Measurements from ENCODE around the gene ZFX. TPM values are rescaled to one million over a fixed set of nuclear protein-coding genes. Genes with fewer than 3 reads are reported as not detected.

Gene ZFX
- total and polyA plus RNA-seq, 5 experiments from 2014 or later: 30.3 to 75.1 (median 32.4) TPM

DNA sequence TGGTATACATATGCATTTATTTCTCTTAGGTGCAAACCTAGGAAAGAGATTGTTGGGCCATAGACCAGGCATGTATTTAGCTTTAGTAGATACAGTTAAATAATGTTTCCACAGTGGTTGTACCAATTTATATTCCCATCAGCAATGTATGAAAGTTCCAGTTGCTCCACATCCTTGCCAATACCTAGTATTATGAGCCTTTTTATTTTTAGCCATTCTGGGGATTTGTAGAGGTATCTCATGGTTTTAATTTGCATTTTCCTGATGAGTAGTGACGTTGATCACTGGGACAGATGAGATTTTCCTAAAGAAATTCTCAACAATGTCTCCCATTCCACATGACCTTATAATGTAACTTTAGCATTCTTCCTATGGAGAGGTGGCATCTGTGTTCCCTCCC lies 107.5 kb downstream of the ZFX start:
- Mint-ChIP-seq H3K36me3 (no peaks in the 10 kb centered on the region), H3K27me3 (no peaks in the 10 kb centered on the region)

DNA sequence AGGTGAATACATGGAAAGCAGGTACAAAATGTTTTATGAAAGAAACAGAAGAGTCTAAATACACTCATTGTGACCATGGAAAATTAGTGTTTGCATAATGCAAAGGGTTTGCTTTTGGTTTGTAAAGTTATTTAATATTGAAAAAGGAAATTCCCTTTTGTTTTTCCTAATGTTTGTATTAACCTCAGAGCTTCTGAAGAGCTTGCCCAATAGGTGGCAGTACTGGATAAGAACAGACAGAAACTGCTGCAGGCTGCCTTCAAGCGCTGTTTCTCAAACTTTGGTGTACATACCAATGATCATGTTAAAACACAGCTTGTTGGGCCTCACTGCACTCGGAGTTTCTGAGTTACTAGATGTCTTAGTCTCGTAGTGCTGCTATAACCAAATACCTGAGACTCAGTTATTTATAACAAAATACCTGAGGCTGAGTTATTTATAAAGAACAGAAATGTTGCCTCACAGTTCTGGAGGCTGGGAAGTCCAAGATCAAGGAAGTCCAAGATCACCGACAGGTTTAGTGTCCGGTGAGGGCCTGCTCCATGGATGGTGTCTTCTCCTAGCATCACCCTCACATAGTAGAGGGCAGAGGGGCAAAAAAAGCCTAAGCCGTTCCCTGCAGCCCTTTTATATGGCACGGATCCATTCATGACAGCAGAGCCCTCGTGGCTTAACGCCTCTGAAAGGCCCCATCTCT lies 110.2 kb downstream of the ZFX start:
- Mint-ChIP-seq H3K4me1 (peaks cover 7 to 11% (median 10%) of the 10 kb centered on the region in 4 donors), H3K9me3 (no peaks in the 10 kb centered on the region), H3K27me3 (no peaks in the 10 kb centered on the region), H3K36me3 (no peaks in the 10 kb centered on the region), H3K4me3 (no peak overlapping the region), H3K27ac (no peak overlapping the region)
- POLR2A ChIA-PET: no interaction called here
- ATAC-seq (no peak), DNase-seq (peak in 3 of 10 donors; percentile 4 to 21 (median 5))

More for the DNA sequence above, 107.5 kb downstream of the ZFX start:
- peaks cover 7 to 11% (median 8%) of the 10 kb centered on the region in 4 donors for H3K4me1 Mint-ChIP-seq
- POLR2A ChIA-PET: no interaction called here
- DNase-seq: no peak
- no peak for ATAC-seq
- H3K9me3 Mint-ChIP-seq: no peaks in the 10 kb centered on the region
- H3K4me3 Mint-ChIP-seq: no peak overlapping the region
- no peak overlapping the region for H3K27ac Mint-ChIP-seq

DNA sequence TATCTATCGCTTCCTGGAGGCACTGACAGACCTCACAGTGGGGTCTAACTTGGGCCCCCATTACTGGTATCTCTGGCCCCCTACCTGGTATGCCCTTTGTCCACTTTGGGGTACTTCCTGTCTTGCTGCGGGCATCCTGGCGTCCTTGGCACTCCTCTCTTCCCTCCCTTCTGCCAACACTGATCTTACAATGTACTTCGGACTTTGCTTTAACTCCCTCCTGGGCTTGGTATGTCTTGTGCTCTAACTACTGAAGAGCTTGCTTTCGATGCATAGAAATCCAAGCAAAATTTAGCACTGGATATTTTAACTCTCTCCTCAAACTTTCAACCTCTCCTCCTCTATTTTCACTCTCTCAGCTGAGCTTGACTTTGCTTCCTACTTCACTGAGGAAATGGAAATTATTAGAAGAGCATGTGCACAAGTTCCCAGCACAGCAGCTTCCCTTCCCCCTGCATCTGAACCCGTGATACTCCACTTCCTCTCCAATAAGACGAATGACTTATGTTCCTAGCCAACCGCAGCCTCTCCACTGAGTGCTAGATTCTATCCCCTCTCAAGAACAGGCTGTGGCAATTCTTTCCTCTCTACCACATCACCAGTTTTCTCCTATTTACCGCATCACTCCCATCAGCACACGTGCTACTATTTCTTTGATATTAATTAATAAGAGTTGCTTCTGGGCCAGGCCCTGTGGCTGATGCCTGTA lies 111.5 kb downstream of the ZFX start:
- ATAC-seq: no peak
- peaks cover 7 to 11% (median 10%) of the 10 kb centered on the region in 4 donors for H3K4me1 Mint-ChIP-seq
- H3K4me3 Mint-ChIP-seq: peak overlapping the region in 6 of 10 donors; percentile 11 to 45 (median 24)
- peak overlapping the region in 6 of 10 donors; percentile 6 to 83 (median 58) for H3K27ac Mint-ChIP-seq
- no peaks in the 10 kb centered on the region for H3K9me3 Mint-ChIP-seq
- POLR2A ChIA-PET: no interaction called here
- no peaks in the 10 kb centered on the region for H3K36me3 Mint-ChIP-seq
- DNase-seq: peak in 1 of 10 donors; percentile 0
- no peaks in the 10 kb centered on the region for H3K27me3 Mint-ChIP-seq

DNA sequence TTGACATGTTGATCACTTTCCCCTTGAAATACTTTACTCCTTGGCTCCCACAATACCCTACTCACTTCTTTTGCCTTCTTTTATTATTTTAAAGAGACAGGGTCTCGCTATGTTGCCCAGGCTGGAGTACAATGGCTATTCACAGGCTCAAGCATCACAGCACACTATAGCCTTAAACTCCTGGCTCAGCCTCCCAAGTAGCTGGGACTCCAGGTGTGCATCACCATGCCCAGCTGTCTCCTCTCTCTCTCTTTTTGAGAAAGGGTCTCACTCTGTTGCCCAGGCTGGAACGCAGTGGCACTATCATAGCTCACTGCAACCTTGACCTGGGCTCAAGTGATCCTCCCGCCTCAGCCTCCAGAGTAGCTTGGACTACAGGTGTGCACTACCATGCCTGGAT lies 112.8 kb downstream of the ZFX start:
- Mint-ChIP-seq H3K27me3 (no peaks in the 10 kb centered on the region), H3K27ac (peak overlapping the region in 1 of 10 donors; percentile 57), H3K4me3 (no peak overlapping the region), H3K36me3 (no peaks in the 10 kb centered on the region), H3K4me1 (peaks cover 7 to 11% (median 10%) of the 10 kb centered on the region in 4 donors), H3K9me3 (no peaks in the 10 kb centered on the region)
- POLR2A ChIA-PET: no interaction called here
- ATAC-seq: no peak
- DNase-seq: no peak

DNA sequence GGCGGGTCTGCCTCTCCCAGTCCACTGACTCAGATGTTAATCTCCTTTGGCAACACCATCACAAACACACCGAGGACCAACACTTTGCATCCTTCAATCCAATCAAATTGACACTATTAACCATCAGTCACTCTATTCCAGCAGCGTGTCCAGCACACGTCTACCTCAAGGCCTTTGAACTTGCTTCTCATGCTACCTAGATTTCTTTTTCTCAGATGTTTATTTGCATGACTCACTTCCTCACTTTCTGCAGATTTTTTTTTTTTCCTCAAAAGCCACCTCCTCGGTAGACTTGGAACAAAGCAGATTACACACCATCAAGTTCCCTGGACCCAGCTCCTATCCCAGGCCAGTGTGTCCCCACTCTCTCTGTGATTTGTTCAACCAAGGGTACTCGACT lies 114.9 kb downstream of the ZFX start:
- no peak for ATAC-seq
- POLR2A ChIA-PET: no interaction called here
- Mint-ChIP-seq H3K27ac (peak overlapping the region in 1 of 10 donors; percentile 67), H3K4me1 (peaks cover 7 to 11% (median 10%) of the 10 kb centered on the region in 4 donors), H3K4me3 (no peak overlapping the region), H3K36me3 (no peaks in the 10 kb centered on the region), H3K9me3 (no peaks in the 10 kb centered on the region), H3K27me3 (peaks cover 0 to 2% (median 0%) of the 10 kb centered on the region in 5 donors)
- no peak for DNase-seq

Other genes starting within 250 kb of the ZFX start
- gene APOO, start 241.8 kb upstream of the ZFX start, total RNA-seq: 10 to 100 TPM in 1 of 2 experiments, 1 to 10 TPM in 1; 6.8 to 10.8 TPM
- 10 to 100 TPM; 15.9 to 20.2 (median 19.7) TPM for gene APOO, start 241.8 kb upstream of the ZFX start, polyA plus RNA-seq
- not detected for gene CXorf58, start 241.7 kb upstream of the ZFX start, total RNA-seq
- not detected for gene CXorf58, start 241.7 kb upstream of the ZFX start, polyA plus RNA-seq
- gene KLHL15, start 122.5 kb upstream of the ZFX start, total RNA-seq: 1 to 10 TPM; 8.8 to 8.9 TPM
- gene KLHL15, start 122.5 kb upstream of the ZFX start, polyA plus RNA-seq: 1 to 10 TPM; 1.8 to 2.7 (median 2.5) TPM
- gene EIF2S3, start 94.8 kb upstream of the ZFX start, total RNA-seq: 100 to 1,000 TPM; 267 to 283 TPM
- 100 to 1,000 TPM; 123 to 148 (median 141) TPM for gene EIF2S3, start 94.8 kb upstream of the ZFX start, polyA plus RNA-seq
- not detected for gene SUPT20HL2, start 164.3 kb downstream of the ZFX start, total RNA-seq
- gene SUPT20HL2, start 164.3 kb downstream of the ZFX start, polyA plus RNA-seq: not detected
- gene SUPT20HL1, start 210.9 kb downstream of the ZFX start, total RNA-seq: not detected
- not detected for gene SUPT20HL1, start 210.9 kb downstream of the ZFX start, polyA plus RNA-seq

Measured in naive thymus-derived CD8-positive, alpha-beta T cell (primary cell).